Measurements from ENCODE around the gene ZNF777.

DNA sequence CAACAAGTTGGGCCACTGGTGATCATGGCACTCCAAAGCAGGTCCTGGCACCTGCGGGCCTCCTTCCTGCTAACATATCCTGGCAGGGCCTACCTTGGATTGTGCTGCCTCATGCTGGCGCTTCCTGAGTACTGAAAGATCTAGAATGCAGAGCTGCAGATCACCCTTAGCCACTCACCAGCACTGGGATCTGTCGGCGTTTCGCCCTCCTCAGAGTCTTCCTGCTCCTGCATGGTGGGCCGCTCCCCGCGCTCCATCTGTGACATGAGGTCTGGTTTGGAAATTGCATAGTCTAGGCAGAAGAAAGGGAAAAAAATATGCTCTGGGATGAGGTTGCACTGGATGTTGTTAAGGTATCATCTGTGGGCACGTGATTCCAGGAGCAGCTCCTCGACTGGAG is 10.0 kb downstream of the ZNF777 start:
- TF ChIP-seq, protein P1, sequence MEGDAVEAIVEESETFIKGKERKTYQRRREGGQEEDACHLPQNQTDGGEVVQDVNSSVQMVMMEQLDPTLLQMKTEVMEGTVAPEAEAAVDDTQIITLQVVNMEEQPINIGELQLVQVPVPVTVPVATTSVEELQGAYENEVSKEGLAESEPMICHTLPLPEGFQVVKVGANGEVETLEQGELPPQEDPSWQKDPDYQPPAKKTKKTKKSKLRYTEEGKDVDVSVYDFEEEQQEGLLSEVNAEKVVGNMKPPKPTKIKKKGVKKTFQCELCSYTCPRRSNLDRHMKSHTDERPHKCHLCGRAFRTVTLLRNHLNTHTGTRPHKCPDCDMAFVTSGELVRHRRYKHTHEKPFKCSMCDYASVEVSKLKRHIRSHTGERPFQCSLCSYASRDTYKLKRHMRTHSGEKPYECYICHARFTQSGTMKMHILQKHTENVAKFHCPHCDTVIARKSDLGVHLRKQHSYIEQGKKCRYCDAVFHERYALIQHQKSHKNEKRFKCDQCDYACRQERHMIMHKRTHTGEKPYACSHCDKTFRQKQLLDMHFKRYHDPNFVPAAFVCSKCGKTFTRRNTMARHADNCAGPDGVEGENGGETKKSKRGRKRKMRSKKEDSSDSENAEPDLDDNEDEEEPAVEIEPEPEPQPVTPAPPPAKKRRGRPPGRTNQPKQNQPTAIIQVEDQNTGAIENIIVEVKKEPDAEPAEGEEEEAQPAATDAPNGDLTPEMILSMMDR (tag by site-specific recombination; IDR thresholded peaks at IDR 0.05), result no peak
- TF ChIP-seq, protein P2, sequence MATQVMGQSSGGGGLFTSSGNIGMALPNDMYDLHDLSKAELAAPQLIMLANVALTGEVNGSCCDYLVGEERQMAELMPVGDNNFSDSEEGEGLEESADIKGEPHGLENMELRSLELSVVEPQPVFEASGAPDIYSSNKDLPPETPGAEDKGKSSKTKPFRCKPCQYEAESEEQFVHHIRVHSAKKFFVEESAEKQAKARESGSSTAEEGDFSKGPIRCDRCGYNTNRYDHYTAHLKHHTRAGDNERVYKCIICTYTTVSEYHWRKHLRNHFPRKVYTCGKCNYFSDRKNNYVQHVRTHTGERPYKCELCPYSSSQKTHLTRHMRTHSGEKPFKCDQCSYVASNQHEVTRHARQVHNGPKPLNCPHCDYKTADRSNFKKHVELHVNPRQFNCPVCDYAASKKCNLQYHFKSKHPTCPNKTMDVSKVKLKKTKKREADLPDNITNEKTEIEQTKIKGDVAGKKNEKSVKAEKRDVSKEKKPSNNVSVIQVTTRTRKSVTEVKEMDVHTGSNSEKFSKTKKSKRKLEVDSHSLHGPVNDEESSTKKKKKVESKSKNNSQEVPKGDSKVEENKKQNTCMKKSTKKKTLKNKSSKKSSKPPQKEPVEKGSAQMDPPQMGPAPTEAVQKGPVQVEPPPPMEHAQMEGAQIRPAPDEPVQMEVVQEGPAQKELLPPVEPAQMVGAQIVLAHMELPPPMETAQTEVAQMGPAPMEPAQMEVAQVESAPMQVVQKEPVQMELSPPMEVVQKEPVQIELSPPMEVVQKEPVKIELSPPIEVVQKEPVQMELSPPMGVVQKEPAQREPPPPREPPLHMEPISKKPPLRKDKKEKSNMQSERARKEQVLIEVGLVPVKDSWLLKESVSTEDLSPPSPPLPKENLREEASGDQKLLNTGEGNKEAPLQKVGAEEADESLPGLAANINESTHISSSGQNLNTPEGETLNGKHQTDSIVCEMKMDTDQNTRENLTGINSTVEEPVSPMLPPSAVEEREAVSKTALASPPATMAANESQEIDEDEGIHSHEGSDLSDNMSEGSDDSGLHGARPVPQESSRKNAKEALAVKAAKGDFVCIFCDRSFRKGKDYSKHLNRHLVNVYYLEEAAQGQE (tag by site-specific recombination; IDR thresholded peaks at IDR 0.05), result no peak
- TF ChIP-seq ZNF121 (tag by site-specific recombination; IDR thresholded peaks at IDR 0.05), result no peak
- TF ChIP-seq ZNF558 (tag by site-specific recombination; IDR thresholded peaks at IDR 0.05), result no peak
- no peak for TF ChIP-seq ZNF112 (tag by site-specific recombination; IDR thresholded peaks at IDR 0.05)
- no peak for TF ChIP-seq SP7 (tag by site-specific recombination; IDR thresholded peaks at IDR 0.05)
- TF ChIP-seq, protein P3, sequence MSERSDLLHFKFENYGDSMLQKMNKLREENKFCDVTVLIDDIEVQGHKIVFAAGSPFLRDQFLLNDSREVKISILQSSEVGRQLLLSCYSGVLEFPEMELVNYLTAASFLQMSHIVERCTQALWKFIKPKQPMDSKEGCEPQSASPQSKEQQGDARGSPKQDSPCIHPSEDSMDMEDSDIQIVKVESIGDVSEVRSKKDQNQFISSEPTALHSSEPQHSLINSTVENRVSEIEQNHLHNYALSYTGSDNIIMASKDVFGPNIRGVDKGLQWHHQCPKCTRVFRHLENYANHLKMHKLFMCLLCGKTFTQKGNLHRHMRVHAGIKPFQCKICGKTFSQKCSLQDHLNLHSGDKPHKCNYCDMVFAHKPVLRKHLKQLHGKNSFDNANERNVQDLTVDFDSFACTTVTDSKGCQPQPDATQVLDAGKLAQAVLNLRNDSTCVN (tag by site-specific recombination; optimal IDR thresholded peaks at IDR 0.05), result no peak
- TF ChIP-seq ZNF274 (IDR thresholded peaks at IDR 0.05; ENCODE audit: low read length), result no peak
- no peak for TF ChIP-seq ZNF274 (tag by site-specific recombination; IDR thresholded peaks at IDR 0.05; ENCODE audit: borderline replicate concordance)
- TF ChIP-seq ZNF394 (tag by site-specific recombination; IDR thresholded peaks at IDR 0.05; ENCODE audit: borderline replicate concordance), result no peak
- TF ChIP-seq, protein P4, sequence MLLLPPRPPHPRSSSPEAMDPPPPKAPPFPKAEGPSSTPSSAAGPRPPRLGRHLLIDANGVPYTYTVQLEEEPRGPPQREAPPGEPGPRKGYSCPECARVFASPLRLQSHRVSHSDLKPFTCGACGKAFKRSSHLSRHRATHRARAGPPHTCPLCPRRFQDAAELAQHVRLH (tag by site-specific recombination; IDR thresholded peaks at IDR 0.05), result no peak
